Body of pancreas (tissue), 4 donors: Measurements from ENCODE around the gene KCNJ10.

ENCODE experiments used
- POLR2A ChIP-seq, 3 donors: fragments of 450-650 bp; IDR thresholded peaks; one replicate each; pipeline ENCODE4 v1.6.1; 2016; ENCODE audit warnings: antibody characterized with exemption in 3 of 3, mild to moderate bottlenecking in 2 of 3
- TF ChIP-seq, protein P1 (sequence below), 7 experiments: fragments of 450-650 bp in 4 of 7; fragments of 200-600 bp in 3 of 7; sonication (generic) in 3 of 7; IDR thresholded peaks; one replicate each; pipeline ENCODE4 v1.5.1; 2016 to 2019; ENCODE audit warnings: antibody characterized with exemption in 7 of 7

DNA sequence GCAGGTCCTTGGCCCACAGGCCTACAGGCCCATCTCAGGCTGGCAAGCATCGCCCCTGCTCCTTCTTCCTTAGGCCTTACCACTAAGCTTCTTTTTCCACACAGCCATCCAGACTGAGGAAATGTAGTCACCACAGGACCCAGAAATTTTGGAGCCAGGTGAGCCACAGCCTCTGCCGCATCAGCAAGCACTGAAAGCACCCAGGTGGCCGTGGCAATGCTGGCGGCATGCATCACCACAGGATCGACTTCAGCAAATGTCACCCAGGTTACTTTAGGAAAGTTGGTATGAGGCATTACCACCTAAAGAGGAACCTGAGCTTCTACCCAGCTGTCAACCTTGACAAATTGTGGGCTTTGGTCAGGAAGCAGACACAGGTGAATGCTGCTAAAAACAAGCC is 49.8 kb downstream of the KCNJ10 start:
- TF ChIP-seq, protein P1, sequence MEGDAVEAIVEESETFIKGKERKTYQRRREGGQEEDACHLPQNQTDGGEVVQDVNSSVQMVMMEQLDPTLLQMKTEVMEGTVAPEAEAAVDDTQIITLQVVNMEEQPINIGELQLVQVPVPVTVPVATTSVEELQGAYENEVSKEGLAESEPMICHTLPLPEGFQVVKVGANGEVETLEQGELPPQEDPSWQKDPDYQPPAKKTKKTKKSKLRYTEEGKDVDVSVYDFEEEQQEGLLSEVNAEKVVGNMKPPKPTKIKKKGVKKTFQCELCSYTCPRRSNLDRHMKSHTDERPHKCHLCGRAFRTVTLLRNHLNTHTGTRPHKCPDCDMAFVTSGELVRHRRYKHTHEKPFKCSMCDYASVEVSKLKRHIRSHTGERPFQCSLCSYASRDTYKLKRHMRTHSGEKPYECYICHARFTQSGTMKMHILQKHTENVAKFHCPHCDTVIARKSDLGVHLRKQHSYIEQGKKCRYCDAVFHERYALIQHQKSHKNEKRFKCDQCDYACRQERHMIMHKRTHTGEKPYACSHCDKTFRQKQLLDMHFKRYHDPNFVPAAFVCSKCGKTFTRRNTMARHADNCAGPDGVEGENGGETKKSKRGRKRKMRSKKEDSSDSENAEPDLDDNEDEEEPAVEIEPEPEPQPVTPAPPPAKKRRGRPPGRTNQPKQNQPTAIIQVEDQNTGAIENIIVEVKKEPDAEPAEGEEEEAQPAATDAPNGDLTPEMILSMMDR (IDR thresholded peaks at IDR 0.05): no peak
- TF ChIP-seq POLR2A (IDR thresholded peaks at IDR 0.05): no peak
